Measurements from ENCODE around the gene PRM2.

PRM2 gene

GRCh38 chr16:11238272-11239202 is 37.7 kb downstream of the PRM2 start:
- Histone ChIP-seq H3K4me1 (ENCODE audit: control insufficient read depth, insufficient read depth, low read length) (no peaks in the 10 kb centered on the region), H3K9me3 (ENCODE audit: control insufficient read depth, insufficient read depth, low read depth, low read length) (no peaks in the 10 kb centered on the region), H3K36me3 (ENCODE audit: control insufficient read depth in 2 of 2, insufficient read depth in 1 of 2, low read length in 2 of 2) (no peaks in the 10 kb centered on the region), H3K27ac (ENCODE audit: extremely low read depth, low read depth, low read length) (no peak overlapping the region), H3K4me3 (ENCODE audit: low read depth, low read length) (no peak overlapping the region)
- no peak for TF ChIP-seq ZBTB17 (tag by site-specific recombination; IDR thresholded peaks at IDR 0.05)
- TF ChIP-seq, protein P1, sequence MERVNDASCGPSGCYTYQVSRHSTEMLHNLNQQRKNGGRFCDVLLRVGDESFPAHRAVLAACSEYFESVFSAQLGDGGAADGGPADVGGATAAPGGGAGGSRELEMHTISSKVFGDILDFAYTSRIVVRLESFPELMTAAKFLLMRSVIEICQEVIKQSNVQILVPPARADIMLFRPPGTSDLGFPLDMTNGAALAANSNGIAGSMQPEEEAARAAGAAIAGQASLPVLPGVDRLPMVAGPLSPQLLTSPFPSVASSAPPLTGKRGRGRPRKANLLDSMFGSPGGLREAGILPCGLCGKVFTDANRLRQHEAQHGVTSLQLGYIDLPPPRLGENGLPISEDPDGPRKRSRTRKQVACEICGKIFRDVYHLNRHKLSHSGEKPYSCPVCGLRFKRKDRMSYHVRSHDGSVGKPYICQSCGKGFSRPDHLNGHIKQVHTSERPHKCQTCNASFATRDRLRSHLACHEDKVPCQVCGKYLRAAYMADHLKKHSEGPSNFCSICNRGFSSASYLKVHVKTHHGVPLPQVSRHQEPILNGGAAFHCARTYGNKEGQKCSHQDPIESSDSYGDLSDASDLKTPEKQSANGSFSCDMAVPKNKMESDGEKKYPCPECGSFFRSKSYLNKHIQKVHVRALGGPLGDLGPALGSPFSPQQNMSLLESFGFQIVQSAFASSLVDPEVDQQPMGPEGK (tag by site-specific recombination; IDR thresholded peaks at IDR 0.05), result no peak
- no peak for TF ChIP-seq ZNF140 (tag by site-specific recombination; IDR thresholded peaks at IDR 0.05)
- no peak for TF ChIP-seq ZNF280C (tag by site-specific recombination; IDR thresholded peaks at IDR 0.05)
- TF ChIP-seq KLF10 (tag by site-specific recombination; IDR thresholded peaks at IDR 0.05), result no peak
- no peak for TF ChIP-seq ZBTB48 (tag by site-specific recombination; IDR thresholded peaks at IDR 0.05)
- TF ChIP-seq KLF7 (tag by site-specific recombination; IDR thresholded peaks at IDR 0.05; ENCODE audit: borderline replicate concordance), result no peak
- TF ChIP-seq ZFP41 (tag by site-specific recombination; IDR thresholded peaks at IDR 0.05; ENCODE audit: borderline replicate concordance), result no peak
- TF ChIP-seq HOXD13 (CRISPR knock-in tag; IDR thresholded peaks at IDR 0.05; ENCODE audit: borderline replicate concordance), result no peak
- no peak for TF ChIP-seq ZNF76 (tag by site-specific recombination; IDR thresholded peaks at IDR 0.05; ENCODE audit: borderline replicate concordance, low read depth)
- no peak for TF ChIP-seq ZNF521 (tag by site-specific recombination; IDR thresholded peaks at IDR 0.05)
- TF ChIP-seq ZNF138 (tag by site-specific recombination; IDR thresholded peaks at IDR 0.05; ENCODE audit: borderline replicate concordance), result no peak
- no peak for TF ChIP-seq ZNF777 (tag by site-specific recombination; IDR thresholded peaks at IDR 0.05; ENCODE audit: borderline replicate concordance)
- TF ChIP-seq, protein P2, sequence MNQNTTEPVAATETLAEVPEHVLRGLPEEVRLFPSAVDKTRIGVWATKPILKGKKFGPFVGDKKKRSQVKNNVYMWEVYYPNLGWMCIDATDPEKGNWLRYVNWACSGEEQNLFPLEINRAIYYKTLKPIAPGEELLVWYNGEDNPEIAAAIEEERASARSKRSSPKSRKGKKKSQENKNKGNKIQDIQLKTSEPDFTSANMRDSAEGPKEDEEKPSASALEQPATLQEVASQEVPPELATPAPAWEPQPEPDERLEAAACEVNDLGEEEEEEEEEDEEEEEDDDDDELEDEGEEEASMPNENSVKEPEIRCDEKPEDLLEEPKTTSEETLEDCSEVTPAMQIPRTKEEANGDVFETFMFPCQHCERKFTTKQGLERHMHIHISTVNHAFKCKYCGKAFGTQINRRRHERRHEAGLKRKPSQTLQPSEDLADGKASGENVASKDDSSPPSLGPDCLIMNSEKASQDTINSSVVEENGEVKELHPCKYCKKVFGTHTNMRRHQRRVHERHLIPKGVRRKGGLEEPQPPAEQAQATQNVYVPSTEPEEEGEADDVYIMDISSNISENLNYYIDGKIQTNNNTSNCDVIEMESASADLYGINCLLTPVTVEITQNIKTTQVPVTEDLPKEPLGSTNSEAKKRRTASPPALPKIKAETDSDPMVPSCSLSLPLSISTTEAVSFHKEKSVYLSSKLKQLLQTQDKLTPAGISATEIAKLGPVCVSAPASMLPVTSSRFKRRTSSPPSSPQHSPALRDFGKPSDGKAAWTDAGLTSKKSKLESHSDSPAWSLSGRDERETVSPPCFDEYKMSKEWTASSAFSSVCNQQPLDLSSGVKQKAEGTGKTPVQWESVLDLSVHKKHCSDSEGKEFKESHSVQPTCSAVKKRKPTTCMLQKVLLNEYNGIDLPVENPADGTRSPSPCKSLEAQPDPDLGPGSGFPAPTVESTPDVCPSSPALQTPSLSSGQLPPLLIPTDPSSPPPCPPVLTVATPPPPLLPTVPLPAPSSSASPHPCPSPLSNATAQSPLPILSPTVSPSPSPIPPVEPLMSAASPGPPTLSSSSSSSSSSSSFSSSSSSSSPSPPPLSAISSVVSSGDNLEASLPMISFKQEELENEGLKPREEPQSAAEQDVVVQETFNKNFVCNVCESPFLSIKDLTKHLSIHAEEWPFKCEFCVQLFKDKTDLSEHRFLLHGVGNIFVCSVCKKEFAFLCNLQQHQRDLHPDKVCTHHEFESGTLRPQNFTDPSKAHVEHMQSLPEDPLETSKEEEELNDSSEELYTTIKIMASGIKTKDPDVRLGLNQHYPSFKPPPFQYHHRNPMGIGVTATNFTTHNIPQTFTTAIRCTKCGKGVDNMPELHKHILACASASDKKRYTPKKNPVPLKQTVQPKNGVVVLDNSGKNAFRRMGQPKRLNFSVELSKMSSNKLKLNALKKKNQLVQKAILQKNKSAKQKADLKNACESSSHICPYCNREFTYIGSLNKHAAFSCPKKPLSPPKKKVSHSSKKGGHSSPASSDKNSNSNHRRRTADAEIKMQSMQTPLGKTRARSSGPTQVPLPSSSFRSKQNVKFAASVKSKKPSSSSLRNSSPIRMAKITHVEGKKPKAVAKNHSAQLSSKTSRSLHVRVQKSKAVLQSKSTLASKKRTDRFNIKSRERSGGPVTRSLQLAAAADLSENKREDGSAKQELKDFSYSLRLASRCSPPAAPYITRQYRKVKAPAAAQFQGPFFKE (tag by site-specific recombination; IDR thresholded peaks at IDR 0.05; ENCODE audit: borderline replicate concordance), result no peak
- no peak for TF ChIP-seq ZBTB49 (tag by site-specific recombination; IDR thresholded peaks at IDR 0.05; ENCODE audit: low read depth)
- TF ChIP-seq ZNF202 (tag by site-specific recombination; IDR thresholded peaks at IDR 0.05; ENCODE audit: borderline replicate concordance), result no peak
- TF ChIP-seq CTCF (tag by site-specific recombination; IDR thresholded peaks at IDR 0.05), result no peak
- TF ChIP-seq GLI4 (tag by site-specific recombination; IDR thresholded peaks at IDR 0.05), result no peak
- TF ChIP-seq ZNF621 (tag by site-specific recombination; IDR thresholded peaks at IDR 0.05), result no peak
- TF ChIP-seq ZNF121 (tag by site-specific recombination; IDR thresholded peaks at IDR 0.05), result no peak
- ChIA-PET CTCF (interaction anchor here (0.6 kb wide), 1 partner anchor 81 kb away, joined by 3 read pairs; no protein-coding TSS in a partner anchor), POLR2A (interaction anchor here (0.7 to 1.5 kb wide), 2 partner anchors 16 to 152 kb away, joined by 4 to 5 read pairs; no protein-coding TSS in a partner anchor)

Data from HEK293 (cell line).